Stimulated activated CD4-positive, alpha-beta T cell treated with anti-CD3 and anti-CD28 coated beads, TNF-alpha, amount 100 ng/mL, for 1 hour (primary cell): ENCODE data around the gene KRTAP4-6.
"Not testable (repeated sequence)": the region's sequence is repeated elsewhere in the genome, so short reads cannot be mapped to it uniquely, and the experiment has no call there.

Experiments used
- DNase-seq, 3 donors: peaks; one replicate each; pipeline ENCODE4 v3.0.0-alpha.2; 2020; ENCODE audit warnings: low read depth in 3 of 3, low spot score in 1 of 3

The KRTAP4-6 gene

GRCh38 chr17:41147531-41148204 lies 7.3 kb upstream of the KRTAP4-6 start:
- DNase-seq: no peak

- DNase-seq: no peak
These were observed 4.9 kb upstream of the KRTAP4-6 start for GRCh38 chr17:41145261-41145660.

GRCh38 chr17:41144846-41145245 lies 4.5 kb upstream of the KRTAP4-6 start:
- DNase-seq: no peak

GRCh38 chr17:41141361-41141760 lies 1.0 kb upstream of the KRTAP4-6 start:
- DNase-seq: no peak

DNA sequence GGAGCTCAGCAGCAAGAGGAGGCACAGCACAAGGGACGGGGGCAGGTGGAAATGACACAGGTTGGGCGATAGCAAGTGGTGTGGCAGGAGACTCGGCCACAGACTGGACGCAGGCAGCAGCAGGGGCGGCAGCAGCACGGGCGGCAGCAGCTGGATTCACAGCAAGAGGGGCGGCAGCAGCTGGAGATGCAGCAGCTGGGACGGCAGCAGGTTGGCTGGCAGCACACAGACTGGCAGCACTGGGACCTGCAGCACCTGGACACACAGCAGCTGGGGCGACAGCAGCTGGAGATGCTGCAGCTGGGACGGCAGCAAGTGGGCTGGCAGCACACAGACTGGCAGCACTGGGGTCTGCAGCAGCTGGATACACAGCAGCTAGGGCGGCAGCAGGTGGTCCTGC lies 479 bp downstream of the KRTAP4-6 start:
- not testable (repeated sequence) for DNase-seq

DNA sequence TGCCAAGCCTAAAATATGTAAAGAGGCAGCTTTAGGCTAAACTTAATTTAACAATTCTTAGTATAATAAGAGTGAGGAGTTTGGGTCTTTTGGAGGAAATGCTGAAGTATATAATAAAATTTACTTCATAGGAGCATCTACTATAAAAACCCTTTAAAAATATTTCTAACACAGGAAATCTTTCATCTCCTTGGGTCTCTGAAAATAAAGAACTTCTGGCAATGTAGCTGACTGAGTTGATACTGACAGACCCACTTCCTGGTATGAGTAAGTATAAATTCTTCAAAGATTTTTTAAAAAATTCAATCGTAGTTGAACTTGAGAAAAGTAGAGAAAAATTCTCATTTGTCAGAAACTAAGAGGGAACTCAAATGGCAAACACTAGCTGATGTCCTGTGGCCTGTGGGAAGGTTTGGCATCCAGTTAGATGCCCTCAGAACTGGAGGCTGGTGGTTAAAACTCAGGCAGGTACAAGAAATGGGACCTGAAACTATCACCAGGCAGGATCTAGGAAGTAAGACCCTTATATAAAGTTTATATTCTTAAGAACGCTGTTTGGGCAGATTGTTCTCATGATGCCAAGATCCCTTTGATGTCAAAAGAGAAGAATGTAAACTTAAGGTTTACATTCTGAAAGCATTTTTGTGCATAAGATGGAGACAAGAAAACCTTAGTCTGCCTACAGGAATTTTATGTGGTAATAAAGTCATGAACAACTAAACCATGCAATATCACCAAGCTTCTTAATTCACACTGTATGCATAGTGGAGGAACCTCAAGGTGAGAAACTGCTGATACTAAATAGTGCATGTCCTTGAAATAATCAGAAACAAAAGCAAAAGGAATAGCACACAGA lies 6.2 kb downstream of the KRTAP4-6 start:
- DNase-seq: no peak

- DNase-seq: no peak
These were observed 8.4 kb downstream of the KRTAP4-6 start for GRCh38 chr17:41131979-41132378.

DNA sequence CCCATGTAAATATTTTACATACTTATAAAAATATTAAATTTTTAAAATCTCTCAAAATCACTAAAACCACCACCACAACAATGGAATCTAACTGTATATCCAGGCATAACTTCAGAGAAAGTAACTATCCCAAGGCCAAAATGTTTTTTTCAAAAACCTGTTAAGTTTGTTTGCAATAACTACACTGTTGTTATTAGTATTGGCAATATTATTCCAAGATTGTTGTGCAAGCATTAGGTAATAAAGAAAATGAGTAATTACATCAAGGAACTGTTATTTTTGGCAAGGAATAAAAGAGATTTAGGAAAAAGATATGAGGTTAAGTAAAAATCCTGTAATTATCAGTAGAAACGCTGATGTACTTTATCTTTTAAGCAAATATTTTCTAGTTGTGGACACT lies 13.0 kb downstream of the KRTAP4-6 start:
- DNase-seq: no peak

GRCh38 chr17:41126412-41126811 lies 13.9 kb downstream of the KRTAP4-6 start:
- no peak for DNase-seq

DNA sequence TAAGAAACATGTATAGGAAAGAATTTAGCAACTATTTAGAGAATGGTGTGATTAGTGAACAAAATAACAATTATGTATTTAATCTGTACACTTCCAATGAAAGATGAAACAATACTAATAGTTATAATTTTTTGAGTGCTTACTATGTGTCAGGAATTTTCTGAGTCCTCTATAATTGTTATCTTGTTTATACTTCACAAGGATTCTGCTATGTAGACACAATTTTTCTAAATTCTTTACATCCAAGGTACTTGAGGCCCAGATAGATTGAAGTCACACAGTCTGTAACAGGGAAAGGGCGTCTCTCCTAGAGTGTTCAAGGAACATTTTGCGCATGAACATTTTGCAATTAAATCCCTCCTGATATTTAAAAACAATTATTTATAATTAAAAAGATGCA lies 15.3 kb downstream of the KRTAP4-6 start:
- DNase-seq: no peak

GRCh38 chr17:41123991-41124371 lies 16.4 kb downstream of the KRTAP4-6 start, which contains the start of gene KRTAP4-12:
KRTAP4-12 (minus strand) TSS chr17:41124182; CDS start chr17:41124122, 60 bp downstream.
- not testable (repeated sequence) for DNase-seq

GRCh38 chr17:41123292-41123990 lies 16.9 kb downstream of the KRTAP4-6 start:
- DNase-seq: not testable (repeated sequence)

DNA sequence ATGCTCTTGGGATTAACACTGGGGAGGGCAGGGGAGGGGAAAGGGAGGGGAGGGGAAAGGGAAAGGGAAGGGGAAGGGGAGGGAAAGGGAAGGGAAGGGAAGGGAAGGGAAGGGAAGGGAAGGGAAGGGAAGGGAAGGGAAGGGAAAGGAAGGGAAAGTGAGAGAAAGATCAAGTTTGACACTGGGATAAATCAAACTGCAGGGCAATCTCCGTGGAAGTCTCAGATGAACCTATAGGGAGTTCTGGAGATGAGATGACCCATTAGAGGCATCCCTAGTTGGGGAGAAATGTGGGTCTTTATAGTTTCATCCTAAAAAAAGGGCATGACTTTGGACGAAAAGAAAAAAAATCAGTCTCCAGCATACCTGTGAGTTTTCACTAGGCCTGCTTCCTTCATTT lies 18.6 kb downstream of the KRTAP4-6 start:
- no peak for DNase-seq

GRCh38 chr17:41119696-41120690 lies 20.4 kb downstream of the KRTAP4-6 start:
- DNase-seq: not testable (repeated sequence)

- no peak for DNase-seq
These were observed 21.6 kb downstream of the KRTAP4-6 start for GRCh38 chr17:41118721-41119120.

DNA sequence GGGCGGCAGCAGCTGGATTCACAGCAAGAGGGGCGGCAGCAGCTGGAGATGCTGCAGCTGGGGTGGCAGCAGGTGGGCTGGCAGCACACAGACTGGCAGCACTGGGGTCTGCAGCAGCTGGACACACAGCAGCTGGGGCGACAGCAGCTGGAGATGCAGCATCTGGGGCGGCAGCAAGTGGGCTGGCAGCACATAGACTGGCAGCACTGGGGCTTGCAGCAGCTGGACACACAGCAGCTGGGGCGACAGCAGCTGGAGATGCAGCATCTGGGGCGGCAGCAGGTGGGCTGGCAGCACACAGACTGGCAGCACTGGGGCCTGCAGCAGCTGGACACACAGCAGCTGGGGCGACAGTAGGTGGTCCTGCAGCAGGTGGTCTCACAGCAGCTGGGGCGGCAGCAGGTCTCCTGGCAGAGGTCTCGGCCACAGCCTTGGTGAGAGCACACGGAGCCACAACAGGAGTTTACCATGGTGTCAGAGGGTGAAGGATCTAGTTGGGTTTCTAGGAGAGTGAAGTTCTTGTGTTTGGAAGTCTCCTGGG lies 22.4 kb downstream of the KRTAP4-6 start, which contains the start of gene KRTAP4-11:
TSS of gene KRTAP4-11 (minus strand) at position 528 of the 541 bp plus-strand sequence. CDS start at position 470, 58 bp downstream.
- DNase-seq: not testable (repeated sequence)

GRCh38 chr17:41116297-41116696 lies 24.0 kb downstream of the KRTAP4-6 start:
- no peak for DNase-seq

- no peak for DNase-seq
These were observed 29.0 kb downstream of the KRTAP4-6 start for GRCh38 chr17:41111151-41111885.

DNA sequence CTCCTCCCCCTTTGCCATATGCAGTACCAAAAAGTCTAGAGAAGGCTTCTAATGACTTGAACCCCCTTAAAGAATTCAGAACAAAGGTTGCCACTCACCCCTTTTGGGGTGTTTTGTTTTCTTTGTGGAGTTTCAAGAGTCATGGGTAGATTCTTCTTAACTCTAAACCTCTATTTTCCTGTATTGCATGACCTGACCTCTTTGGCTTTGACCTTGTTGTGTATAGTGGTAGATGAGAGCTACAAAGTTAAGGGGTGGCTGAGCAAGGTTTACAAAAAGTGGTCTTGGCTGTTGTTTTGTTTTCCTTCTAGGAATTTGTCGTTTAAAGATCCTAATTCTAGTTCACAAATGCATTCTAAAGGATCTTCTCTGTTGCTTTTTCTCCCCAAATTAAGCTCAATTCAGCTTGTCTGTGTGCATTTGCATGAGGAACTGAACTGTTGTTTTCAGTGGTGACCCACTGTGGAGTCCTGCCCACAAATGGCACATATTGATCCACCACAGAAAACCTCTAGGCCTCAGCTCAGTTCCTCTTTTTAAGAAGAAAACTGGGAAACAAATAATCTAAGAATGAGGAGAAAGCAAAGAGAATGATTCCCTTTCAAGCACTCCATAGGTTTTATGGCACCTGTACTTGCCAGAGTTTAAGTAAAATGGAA lies 31.5 kb downstream of the KRTAP4-6 start:
- not testable (repeated sequence) for DNase-seq
